Activated T-cell treated with anti-CD3 and anti-CD28 coated beads, Interleukin-2, amount 50 U/mL, for 72 hours (primary cell): Measurements from ENCODE around the gene BIN1. TPM values are rescaled to one million over a fixed set of nuclear protein-coding genes. Genes with fewer than 3 reads are reported as not detected.
A peak's percentile ranks its signal among the peaks of the same experiment; 100 is the strongest.

Experiments used
- ATAC-seq, 2 donors: fragments of 150-1000 bp; cut with Tn5 transposase; replicated peaks in 1 of 2; 2 replicates each; pipeline ENCODE4 v1.10.0; 2021; ENCODE audit warnings: moderate library complexity in 2 of 2, mild to moderate bottlenecking in 1 of 2
- DNase-seq, 2 donors: peaks; one replicate each; pipeline ENCODE4 v3.0.0; 2021 to 2022; ENCODE audit warnings: mixed read lengths in 1 of 2
- H3K27ac Mint-ChIP-seq: one replicate; pipeline ENCODE4 v1.8.0; 2022; ENCODE audit warnings: mild to moderate bottlenecking, moderate library complexity, mixed read lengths
- H3K27me3 Mint-ChIP-seq: one replicate; pipeline ENCODE4 v1.8.0; 2022; ENCODE audit warnings: low read depth, mixed read lengths
- H3K36me3 Mint-ChIP-seq, 2 donors: one replicate each; pipeline ENCODE4 v1.8.0; 2022; ENCODE audit warnings: mixed read lengths in 2 of 2, mild to moderate bottlenecking in 1 of 2; ENCODE audit not compliant: insufficient read depth in 2 of 2
- H3K4me1 Mint-ChIP-seq: one replicate; pipeline ENCODE4 v1.8.0; 2022; ENCODE audit warnings: low read depth, mixed read lengths
- H3K4me3 Mint-ChIP-seq, 2 donors: one replicate each; pipeline ENCODE4 v1.8.0; 2022; ENCODE audit warnings: mild to moderate bottlenecking in 2 of 2, mixed read lengths in 2 of 2, moderate library complexity in 2 of 2
- H3K9me3 Mint-ChIP-seq, 2 donors: one replicate each; pipeline ENCODE4 v1.8.0; 2022; ENCODE audit warnings: mixed read lengths in 2 of 2
- total RNA-seq, 2 donors: library from RNA; stranded (reverse); gene quantifications; one replicate each; pipeline ENCODE4 v1.2.3, GENCODE V29; 2022

BIN1 gene
- total RNA-seq, 2 donors from 2014 or later = 87.3 to 127 TPM

- Mint-ChIP-seq H3K4me1 (no peaks in the 10 kb centered on the region), H3K27ac (no peak overlapping the region), H3K4me3 (no peak overlapping the region), H3K27me3 (no peaks in the 10 kb centered on the region), H3K36me3 (peaks cover 0 to 2% of the 10 kb centered on the region in 2 donors), H3K9me3 (no peaks in the 10 kb centered on the region)
- no peak for DNase-seq
- ATAC-seq = no peak
These were observed 36.0 kb upstream of the BIN1 start for GRCh38 chr2:127142663-127143630.

- no peak overlapping the region for H3K27ac Mint-ChIP-seq
- H3K9me3 Mint-ChIP-seq = no peaks in the 10 kb centered on the region
- no peak overlapping the region for H3K4me3 Mint-ChIP-seq
- H3K36me3 Mint-ChIP-seq = peaks cover 0 to 2% of the 10 kb centered on the region in 2 donors
- H3K4me1 Mint-ChIP-seq = no peaks in the 10 kb centered on the region
- no peak for DNase-seq
- no peak for ATAC-seq
- H3K27me3 Mint-ChIP-seq = no peaks in the 10 kb centered on the region
These were observed 33.6 kb upstream of the BIN1 start for GRCh38 chr2:127140538-127140937.

- no peaks in the 10 kb centered on the region for H3K4me1 Mint-ChIP-seq
- H3K27me3 Mint-ChIP-seq = no peaks in the 10 kb centered on the region
- H3K27ac Mint-ChIP-seq = no peak overlapping the region
- no peak overlapping the region for H3K4me3 Mint-ChIP-seq
- ATAC-seq (no peak), DNase-seq (no peak)
- peaks cover 0 to 2% of the 10 kb centered on the region in 2 donors for H3K36me3 Mint-ChIP-seq
- no peaks in the 10 kb centered on the region for H3K9me3 Mint-ChIP-seq
These were observed 32.8 kb upstream of the BIN1 start for GRCh38 chr2:127139766-127140165.

- no peak for ATAC-seq
- DNase-seq = no peak
- H3K36me3 Mint-ChIP-seq = peaks cover 0 to 2% of the 10 kb centered on the region in 2 donors
- no peaks in the 10 kb centered on the region for H3K4me1 Mint-ChIP-seq
- H3K27ac Mint-ChIP-seq = no peak overlapping the region
- no peak overlapping the region for H3K4me3 Mint-ChIP-seq
- no peaks in the 10 kb centered on the region for H3K9me3 Mint-ChIP-seq
- H3K27me3 Mint-ChIP-seq = no peaks in the 10 kb centered on the region
These were observed 31.3 kb upstream of the BIN1 start for GRCh38 chr2:127138281-127138680.

- no peak for ATAC-seq
These were observed 30.8 kb upstream of the BIN1 start for GRCh38 chr2:127137741-127138140.

GRCh38 chr2:127137225-127137624 lies 30.3 kb upstream of the BIN1 start:
- Mint-ChIP-seq H3K27me3 (no peaks in the 10 kb centered on the region), H3K4me3 (no peak overlapping the region), H3K9me3 (no peaks in the 10 kb centered on the region), H3K4me1 (no peaks in the 10 kb centered on the region), H3K36me3 (peaks cover 0 to 2% of the 10 kb centered on the region in 2 donors), H3K27ac (no peak overlapping the region)
- ATAC-seq (no peak), DNase-seq (no peak)

More at GRCh38 chr2:127137741-127138140, 30.8 kb upstream of the BIN1 start:
- H3K27ac Mint-ChIP-seq = no peak overlapping the region
- H3K36me3 Mint-ChIP-seq = peaks cover 0 to 2% of the 10 kb centered on the region in 2 donors
- DNase-seq = no peak
- no peaks in the 10 kb centered on the region for H3K4me1 Mint-ChIP-seq
- no peak overlapping the region for H3K4me3 Mint-ChIP-seq
- no peaks in the 10 kb centered on the region for H3K27me3 Mint-ChIP-seq
- H3K9me3 Mint-ChIP-seq = no peaks in the 10 kb centered on the region

GRCh38 chr2:127134833-127135830 lies 28.2 kb upstream of the BIN1 start:
- H3K36me3 Mint-ChIP-seq = peaks cover 0 to 2% of the 10 kb centered on the region in 2 donors
- no peaks in the 10 kb centered on the region for H3K9me3 Mint-ChIP-seq
- no peak for ATAC-seq
- no peaks in the 10 kb centered on the region for H3K27me3 Mint-ChIP-seq
- H3K4me3 Mint-ChIP-seq = no peak overlapping the region
- no peaks in the 10 kb centered on the region for H3K4me1 Mint-ChIP-seq
- DNase-seq = no peak
- no peak overlapping the region for H3K27ac Mint-ChIP-seq

GRCh38 chr2:127134235-127134634 lies 27.3 kb upstream of the BIN1 start:
- no peak for DNase-seq
- no peaks in the 10 kb centered on the region for H3K4me1 Mint-ChIP-seq
- no peaks in the 10 kb centered on the region for H3K27me3 Mint-ChIP-seq
- H3K27ac Mint-ChIP-seq = no peak overlapping the region
- H3K9me3 Mint-ChIP-seq = no peaks in the 10 kb centered on the region
- no peak overlapping the region for H3K4me3 Mint-ChIP-seq
- no peak for ATAC-seq
- no peaks in the 10 kb centered on the region for H3K36me3 Mint-ChIP-seq

- H3K4me1 Mint-ChIP-seq = no peaks in the 10 kb centered on the region
- DNase-seq = no peak
- no peaks in the 10 kb centered on the region for H3K27me3 Mint-ChIP-seq
- no peaks in the 10 kb centered on the region for H3K9me3 Mint-ChIP-seq
- ATAC-seq = no peak
- no peaks in the 10 kb centered on the region for H3K36me3 Mint-ChIP-seq
- no peak overlapping the region for H3K4me3 Mint-ChIP-seq
- no peak overlapping the region for H3K27ac Mint-ChIP-seq
These were observed 26.8 kb upstream of the BIN1 start for GRCh38 chr2:127133793-127134192.

GRCh38 chr2:127130421-127130820 lies 23.5 kb upstream of the BIN1 start:
- H3K4me1 Mint-ChIP-seq = no peaks in the 10 kb centered on the region
- no peaks in the 10 kb centered on the region for H3K27me3 Mint-ChIP-seq
- ATAC-seq = no peak
- H3K4me3 Mint-ChIP-seq = no peak overlapping the region
- no peaks in the 10 kb centered on the region for H3K9me3 Mint-ChIP-seq
- DNase-seq = no peak
- H3K36me3 Mint-ChIP-seq = no peaks in the 10 kb centered on the region
- no peak overlapping the region for H3K27ac Mint-ChIP-seq

- Mint-ChIP-seq H3K27me3 (no peaks in the 10 kb centered on the region), H3K36me3 (no peaks in the 10 kb centered on the region), H3K4me3 (no peak overlapping the region), H3K27ac (no peak overlapping the region), H3K4me1 (no peaks in the 10 kb centered on the region), H3K9me3 (no peaks in the 10 kb centered on the region)
- ATAC-seq = no peak
- DNase-seq = no peak
These were observed 23.0 kb upstream of the BIN1 start for GRCh38 chr2:127129937-127130336.

GRCh38 chr2:127128445-127128904 lies 21.5 kb upstream of the BIN1 start:
- H3K27me3 Mint-ChIP-seq = no peaks in the 10 kb centered on the region
- no peaks in the 10 kb centered on the region for H3K36me3 Mint-ChIP-seq
- ATAC-seq (no peak), DNase-seq (no peak)
- H3K9me3 Mint-ChIP-seq = no peaks in the 10 kb centered on the region
- no peak overlapping the region for H3K27ac Mint-ChIP-seq
- H3K4me3 Mint-ChIP-seq = peak overlapping the region in 1 of 2 donors; percentile 34
- H3K4me1 Mint-ChIP-seq = no peaks in the 10 kb centered on the region

GRCh38 chr2:127125821-127126220 lies 18.9 kb upstream of the BIN1 start:
- no peak overlapping the region for H3K27ac Mint-ChIP-seq
- no peaks in the 10 kb centered on the region for H3K36me3 Mint-ChIP-seq
- no peaks in the 10 kb centered on the region for H3K9me3 Mint-ChIP-seq
- ATAC-seq (no peak), DNase-seq (no peak)
- H3K27me3 Mint-ChIP-seq = no peaks in the 10 kb centered on the region
- no peak overlapping the region for H3K4me3 Mint-ChIP-seq
- H3K4me1 Mint-ChIP-seq = no peaks in the 10 kb centered on the region
